Common myeloid progenitor, CD34-positive (primary cell): Measurements from ENCODE around the gene CDCA7L.
A peak's percentile ranks its signal among the peaks of the same experiment; 100 is the strongest.

Source experiments
- CTCF ChIA-PET: fragments of 350-600 bp; sonication (Branson Sonifier 250); formaldehyde crosslinking; loops from one replicate; lab custom pipeline; 2021; ENCODE audit warnings: antibody characterized with exemption; lab: Charles Lee
- POLR2A ChIA-PET: fragments of 350-600 bp; sonication (Branson Sonifier 250); formaldehyde crosslinking; loops from one replicate; lab custom pipeline; 2021; ENCODE audit warnings: antibody characterized with exemption; lab: Charles Lee
- DNase-seq, 3 donors: peaks; one replicate each; pipeline versions ENCODE4 v3.0.0 to v3.0.0-alpha.2; 2013
- H3K27ac ChIP-seq, 2 experiments: 1 replicate in 1 of 2; 2 replicates in 1 of 2; pipeline ENCODE4 v1.7.0; 2013; ENCODE audit warnings: inconsistent platforms in 2 of 2, low read length in 2 of 2, mild to moderate bottlenecking in 2 of 2, low read depth in 1 of 2, moderate library complexity in 1 of 2; ENCODE audit not compliant: severe bottlenecking in 2 of 2, insufficient read depth in 1 of 2, poor library complexity in 1 of 2
- H3K27me3 ChIP-seq, 5 experiments: replicated peaks in 2 of 5; 1 replicate in 3 of 5; 2 replicates in 2 of 5; pipeline versions ENCODE4 v1.6.1 to v1.7.0; 2013; ENCODE audit warnings: low read length in 4 of 5, mild to moderate bottlenecking in 2 of 5, moderate library complexity in 2 of 5, inconsistent platforms in 1 of 5; ENCODE audit not compliant: insufficient read depth in 5 of 5, control insufficient read depth in 4 of 5
- H3K36me3 ChIP-seq, 4 experiments: 1 replicate in 2 of 4; 2 replicates in 2 of 4; pipeline versions ENCODE4 v1.6.1 to v1.7.0; 2013; ENCODE audit warnings: low read length in 3 of 4, control low read depth in 1 of 4, mild to moderate bottlenecking in 1 of 4; ENCODE audit not compliant: control insufficient read depth in 4 of 4, insufficient read depth in 4 of 4
- H3K4me1 ChIP-seq, 4 experiments: 1 replicate in 3 of 4; 2 replicates in 1 of 4; pipeline versions ENCODE4 v1.6.1 to v1.7.1; 2013; ENCODE audit warnings: low read length in 3 of 4, mild to moderate bottlenecking in 3 of 4, control low read depth in 1 of 4, inconsistent platforms in 1 of 4, moderate library complexity in 1 of 4; ENCODE audit not compliant: control insufficient read depth in 4 of 4, insufficient read depth in 4 of 4; ENCODE audit errors: control extremely low read depth in 1 of 4
- H3K4me3 ChIP-seq, 7 experiments: 1 replicate in 4 of 7; 2 replicates in 3 of 7; pipeline versions ENCODE4 v1.5.1 to v1.7.0; 2013; ENCODE audit warnings: mild to moderate bottlenecking in 7 of 7, low read length in 6 of 7, moderate library complexity in 6 of 7, inconsistent platforms in 2 of 7, low read depth in 2 of 7, control low read depth in 1 of 7; ENCODE audit not compliant: insufficient read depth in 4 of 7, control insufficient read depth in 1 of 7; ENCODE audit errors: extremely low read depth in 1 of 7
- H3K9me3 ChIP-seq, 5 experiments: 1 replicate in 4 of 5; 2 replicates in 1 of 5; pipeline versions ENCODE4 v1.6.1 to v1.7.1; 2013; ENCODE audit warnings: low read length in 4 of 5, mild to moderate bottlenecking in 2 of 5, inconsistent platforms in 1 of 5, low read depth in 1 of 5, moderate library complexity in 1 of 5; ENCODE audit not compliant: control insufficient read depth in 4 of 5, insufficient read depth in 2 of 5; ENCODE audit errors: control extremely low read depth in 1 of 5
- WGBS: methylation state at CpG from one replicate; pipeline ENCODE4 v1.1.5; 2013; ENCODE audit not compliant: insufficient coverage; 5-methylcytosine and 5-hydroxymethylcytosine counted together

Gene CDCA7L

DNA sequence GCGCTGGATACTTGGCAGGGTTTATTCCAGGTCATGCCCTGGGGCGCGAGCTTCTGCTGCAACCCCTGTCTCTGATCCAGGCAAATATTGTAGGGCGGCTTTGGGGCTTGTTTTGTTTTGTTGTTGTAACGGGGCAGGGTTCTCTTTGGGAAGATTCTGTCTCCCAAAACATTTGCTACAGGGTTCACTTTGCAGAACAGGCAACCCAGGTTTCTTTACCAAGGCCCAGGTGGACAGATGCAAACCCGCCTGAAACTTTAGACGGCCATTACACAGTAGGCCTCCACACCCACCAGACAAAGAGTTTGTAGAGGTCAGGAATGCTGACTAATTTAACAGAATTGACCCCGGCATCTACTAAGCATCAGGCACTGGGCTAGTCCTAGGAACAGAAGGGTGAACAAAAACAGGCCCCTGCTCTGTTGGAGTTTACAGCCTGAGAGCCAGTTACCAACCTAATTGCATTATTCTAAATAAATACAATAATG, 567 bp upstream of the CDCA7L start:
- CTCF ChIA-PET = interaction anchor here (1.1 to 1.8 kb wide), 3 partner anchors 17 to 55 kb away, joined by 3 to 5 read pairs (median 5); no protein-coding TSS in a partner anchor
- H3K27ac ChIP-seq = peak overlapping the region in 1 of 2 experiments; percentile 59

GRCh38 chr7:21944616-21945453, 864 bp downstream of the CDCA7L start:
- DNase-seq = peak; percentile 67 to 85 (median 76)
- no peaks in the 10 kb centered on the region for H3K27me3 ChIP-seq
- peaks cover 23 to 67% (median 47%) of the 10 kb centered on the region in 4 experiments for H3K4me1 ChIP-seq
- under 1% methylated on average over 25 of the region's 34 CpGs for WGBS
- H3K9me3 ChIP-seq = no peaks in the 10 kb centered on the region
- peak overlapping the region; percentile 59 to 60 for H3K27ac ChIP-seq
- peaks cover 0 to 5% (median 0%) of the 10 kb centered on the region in 4 experiments for H3K36me3 ChIP-seq
- ChIA-PET POLR2A (interaction anchor here (0.6 to 1.1 kb wide), 5 partner anchors 23 to 1744 kb away, joined by 3 to 7 read pairs (median 3); partner anchors contain the start of gene SP4), CTCF (interaction anchor here (0.7 to 2.1 kb wide), 5 partner anchors 20 to 56 kb away, joined by 3 to 7 read pairs (median 4); no protein-coding TSS in a partner anchor)
- peak overlapping the region; percentile 56 to 90 (median 83) for H3K4me3 ChIP-seq

More for the DNA sequence above, 567 bp upstream of the CDCA7L start:
- no peaks in the 10 kb centered on the region for H3K27me3 ChIP-seq
- H3K36me3 ChIP-seq = no peaks in the 10 kb centered on the region
- WGBS = 49% methylated on average over 4 of the region's 8 CpGs
- H3K4me1 ChIP-seq = peaks cover 23 to 57% (median 41%) of the 10 kb centered on the region in 4 experiments
- no peak for DNase-seq
- no peaks in the 10 kb centered on the region for H3K9me3 ChIP-seq
- peak overlapping the region in 6 of 7 experiments; percentile 62 to 90 (median 84) for H3K4me3 ChIP-seq
- POLR2A ChIA-PET = no interaction called here

GRCh38 chr7:21943436-21943835, 2.3 kb downstream of the CDCA7L start:
- H3K36me3 ChIP-seq = peaks cover 0 to 14% (median 2%) of the 10 kb centered on the region in 4 experiments
- ChIA-PET CTCF (interaction anchor here (0.6 to 1.5 kb wide), 5 partner anchors 12 to 141 kb away, joined by 3 to 4 read pairs (median 3); no protein-coding TSS in a partner anchor), POLR2A (no interaction called here)
- H3K4me3 ChIP-seq = peak overlapping the region in 1 of 7 experiments; percentile 90
- WGBS = 89% methylated on average over 3 of the region's 5 CpGs
- no peaks in the 10 kb centered on the region for H3K9me3 ChIP-seq
- DNase-seq = no peak
- no peaks in the 10 kb centered on the region for H3K27me3 ChIP-seq
- peaks cover 23 to 63% (median 43%) of the 10 kb centered on the region in 4 experiments for H3K4me1 ChIP-seq
- no peak overlapping the region for H3K27ac ChIP-seq

DNA sequence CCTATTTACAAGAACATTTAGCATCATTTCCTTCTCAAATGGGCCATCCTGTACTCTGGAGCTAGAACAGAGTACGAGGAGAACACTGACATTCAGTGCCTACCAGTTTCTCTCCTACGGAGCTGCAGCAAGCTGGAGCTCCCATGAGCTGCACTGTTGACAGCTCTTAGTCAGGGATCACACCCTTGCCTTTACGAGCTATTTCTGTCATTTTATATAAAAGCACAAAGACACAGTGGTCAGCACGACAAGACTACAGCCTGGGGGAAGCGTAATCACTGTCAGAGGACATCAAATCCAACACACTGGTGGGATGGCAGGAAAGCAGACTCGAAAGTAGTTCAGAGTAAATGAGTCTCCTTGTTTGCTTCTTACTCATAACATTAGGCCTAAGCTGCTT, 2.7 kb downstream of the CDCA7L start:
- WGBS = 98% methylated on average over 5 of the region's 6 CpGs
- POLR2A ChIA-PET = no interaction called here
- H3K27ac ChIP-seq = no peak overlapping the region
- H3K27me3 ChIP-seq = no peaks in the 10 kb centered on the region
- DNase-seq = no peak
- CTCF ChIA-PET = interaction anchor here (0.6 to 1.5 kb wide), 5 partner anchors 12 to 141 kb away, joined by 3 to 4 read pairs (median 3); no protein-coding TSS in a partner anchor
- peaks cover 23 to 61% (median 39%) of the 10 kb centered on the region in 4 experiments for H3K4me1 ChIP-seq
- H3K9me3 ChIP-seq = no peaks in the 10 kb centered on the region
- H3K4me3 ChIP-seq = no peak overlapping the region
- H3K36me3 ChIP-seq = peaks cover 0 to 19% (median 4%) of the 10 kb centered on the region in 4 experiments

GRCh38 chr7:21941611-21942141, 4.0 kb downstream of the CDCA7L start:
- H3K36me3 ChIP-seq = peaks cover 0 to 30% (median 10%) of the 10 kb centered on the region in 4 experiments
- peaks cover 23 to 61% (median 36%) of the 10 kb centered on the region in 4 experiments for H3K4me1 ChIP-seq
- H3K27ac ChIP-seq = no peak overlapping the region
- ChIA-PET CTCF (interaction anchor here (1.5 kb wide), 1 partner anchor 10 kb away, joined by 4 read pairs; no protein-coding TSS in a partner anchor), POLR2A (no interaction called here)
- no peaks in the 10 kb centered on the region for H3K27me3 ChIP-seq
- H3K9me3 ChIP-seq = peaks cover 0 to 6% (median 4%) of the 10 kb centered on the region in 5 experiments
- 31% methylated on average over 2 of the region's 3 CpGs for WGBS
- peak in 2 of 3 donors; percentile 53 to 61 for DNase-seq
- peak overlapping the region in 2 of 7 experiments; percentile 10 to 52 for H3K4me3 ChIP-seq

GRCh38 chr7:21939858-21940372, 5.8 kb downstream of the CDCA7L start:
- Histone ChIP-seq H3K4me3 (no peak overlapping the region), H3K36me3 (peaks cover 4 to 35% (median 14%) of the 10 kb centered on the region in 4 experiments), H3K4me1 (peaks cover 15 to 49% (median 31%) of the 10 kb centered on the region in 4 experiments), H3K27me3 (no peaks in the 10 kb centered on the region), H3K9me3 (peaks cover 3 to 18% (median 6%) of the 10 kb centered on the region in 5 experiments), H3K27ac (no peak overlapping the region)
- no peak for DNase-seq
- WGBS = no CpG with 5 or more reads among the region's 3 CpGs
- ChIA-PET POLR2A (no interaction called here), CTCF (no interaction called here)
